A673 (cell line): ENCODE results near the gene LCE1D.

Source experiments
- CTCF ChIP-seq: fragments of 300-800, 200-600 bp; sonication (generic); conservative IDR thresholded peaks from 2 replicates; pipeline ENCODE4 v1.5.1; 2017; ENCODE audit warnings: low read depth, mild to moderate bottlenecking, antibody characterized with exemption, low read length, moderate library complexity, mixed read lengths
- EZH2 ChIP-seq: fragments of 200-600 bp; sonication (generic); IDR thresholded peaks from 2 replicates; pipeline ENCODE4 v1.6.1; 2017; ENCODE audit warnings: borderline replicate concordance, low read depth, mild to moderate bottlenecking, mixed read lengths, antibody characterized with exemption, low read length; ENCODE audit not compliant: poor library complexity, severe bottlenecking

- no peak for TF ChIP-seq CTCF
- TF ChIP-seq EZH2: no peak
Observed at GRCh38 chr1:152752225-152752624, 44.3 kb upstream of the LCE1D start.
